HG03575 (cell line): ENCODE data around the gene USP17L27.
"Not testable (repeated sequence)": the region's sequence is repeated elsewhere in the genome, so short reads cannot be mapped to it uniquely, and the experiment has no call there.

Experiments used
- ATAC-seq: cut with Tn5 transposase; IDR thresholded peaks from one replicate; pipeline ENCODE4 v1.9.1; 2021; ENCODE audit not compliant: unreplicated experiment, insufficient number of reproducible peaks, low FRiP score; ENCODE audit errors: extremely low read depth

The USP17L27 gene, protein sequence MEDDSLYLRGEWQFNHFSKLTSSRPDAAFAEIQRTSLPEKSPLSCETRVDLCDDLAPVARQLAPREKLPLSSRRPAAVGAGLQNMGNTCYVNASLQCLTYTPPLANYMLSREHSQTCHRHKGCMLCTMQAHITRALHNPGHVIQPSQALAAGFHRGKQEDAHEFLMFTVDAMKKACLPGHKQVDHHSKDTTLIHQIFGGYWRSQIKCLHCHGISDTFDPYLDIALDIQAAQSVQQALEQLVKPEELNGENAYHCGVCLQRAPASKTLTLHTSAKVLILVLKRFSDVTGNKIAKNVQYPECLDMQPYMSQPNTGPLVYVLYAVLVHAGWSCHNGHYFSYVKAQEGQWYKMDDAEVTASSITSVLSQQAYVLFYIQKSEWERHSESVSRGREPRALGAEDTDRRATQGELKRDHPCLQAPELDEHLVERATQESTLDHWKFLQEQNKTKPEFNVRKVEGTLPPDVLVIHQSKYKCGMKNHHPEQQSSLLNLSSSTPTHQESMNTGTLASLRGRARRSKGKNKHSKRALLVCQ

GRCh38 chr4:9343848-9344247 lies at the start of gene USP17L27:
Gene USP17L27 (plus strand): TSS chr4:9344148. CDS start chr4:9344148, 0 bp downstream.
- not testable (repeated sequence) for ATAC-seq

GRCh38 chr4:9324191-9324590 lies 19.8 kb upstream of the USP17L27 start:
- ATAC-seq, result not testable (repeated sequence)

DNA sequence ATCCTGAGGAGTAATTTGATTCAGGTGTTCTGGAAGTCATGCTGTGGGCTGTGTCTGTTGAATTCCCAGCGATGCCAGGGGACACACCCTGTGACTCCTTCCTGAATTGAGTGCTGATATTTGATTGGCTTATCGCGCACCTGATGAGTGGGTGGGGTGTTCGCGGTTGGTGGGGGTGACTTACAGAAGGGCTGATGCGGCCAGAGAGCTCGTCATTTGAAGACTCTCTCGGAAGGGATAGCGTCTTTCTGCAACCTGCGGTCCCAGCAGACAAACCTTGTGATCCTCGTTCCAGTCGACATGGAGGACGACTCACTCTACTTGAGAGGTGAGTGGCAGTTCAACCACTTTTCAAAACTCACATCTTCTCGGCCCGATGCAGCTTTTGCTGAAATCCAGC lies 19.1 kb upstream of the USP17L27 start, which contains the start of gene USP17L24:
USP17L24 (plus strand) TSS at position 301 of the 400 bp plus-strand sequence; CDS start at position 301, 0 bp downstream.
- not testable (repeated sequence) for ATAC-seq

- not testable (repeated sequence) for ATAC-seq
Measured at GRCh38 chr4:9329611-9330010, 14.3 kb upstream of the USP17L27 start, which contains the start of gene USP17L25. Gene USP17L25 (plus strand): TSS chr4:9329911. CDS start chr4:9329911, 0 bp downstream.

DNA sequence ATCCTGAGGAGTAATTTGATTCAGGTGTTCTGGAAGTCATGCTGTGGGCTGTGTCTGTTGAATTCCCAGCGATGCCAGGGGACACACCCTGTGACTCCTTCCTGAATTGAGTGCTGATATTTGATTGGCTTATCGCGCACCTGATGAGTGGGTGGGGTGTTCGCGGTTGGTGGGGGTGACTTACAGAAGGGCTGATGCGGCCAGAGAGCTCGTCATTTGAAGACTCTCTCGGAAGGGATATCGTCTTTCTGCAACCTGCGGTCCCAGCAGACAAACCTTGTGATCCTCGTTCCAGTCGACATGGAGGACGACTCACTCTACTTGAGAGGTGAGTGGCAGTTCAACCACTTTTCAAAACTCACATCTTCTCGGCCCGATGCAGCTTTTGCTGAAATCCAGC lies 9.6 kb upstream of the USP17L27 start, which contains the start of gene USP17L26:
USP17L26 (plus strand) TSS at position 301 of the 400 bp plus-strand sequence; CDS start at position 301, 0 bp downstream.
- ATAC-seq, result not testable (repeated sequence)

- ATAC-seq, result not testable (repeated sequence)
Measured at GRCh38 chr4:9339103-9339502, 4.8 kb upstream of the USP17L27 start, which contains the start of gene USP17L5. Gene USP17L5 (plus strand): TSS chr4:9339403. CDS start chr4:9339403, 0 bp downstream.

DNA sequence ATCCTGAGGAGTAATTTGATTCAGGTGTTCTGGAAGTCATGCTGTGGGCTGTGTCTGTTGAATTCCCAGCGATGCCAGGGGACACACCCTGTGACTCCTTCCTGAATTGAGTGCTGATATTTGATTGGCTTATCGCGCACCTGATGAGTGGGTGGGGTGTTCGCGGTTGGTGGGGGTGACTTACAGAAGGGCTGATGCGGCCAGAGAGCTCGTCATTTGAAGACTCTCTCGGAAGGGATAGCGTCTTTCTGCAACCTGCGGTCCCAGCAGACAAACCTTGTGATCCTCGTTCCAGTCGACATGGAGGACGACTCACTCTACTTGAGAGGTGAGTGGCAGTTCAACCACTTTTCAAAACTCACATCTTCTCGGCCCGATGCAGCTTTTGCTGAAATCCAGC lies 4.6 kb downstream of the USP17L27 start, which contains the start of gene USP17L28:
USP17L28 (plus strand) TSS at position 301 of the 400 bp plus-strand sequence; CDS start at position 301, 0 bp downstream.
- not testable (repeated sequence) for ATAC-seq

- not testable (repeated sequence) for ATAC-seq
Measured at GRCh38 chr4:9350866-9351265, 6.9 kb downstream of the USP17L27 start.

DNA sequence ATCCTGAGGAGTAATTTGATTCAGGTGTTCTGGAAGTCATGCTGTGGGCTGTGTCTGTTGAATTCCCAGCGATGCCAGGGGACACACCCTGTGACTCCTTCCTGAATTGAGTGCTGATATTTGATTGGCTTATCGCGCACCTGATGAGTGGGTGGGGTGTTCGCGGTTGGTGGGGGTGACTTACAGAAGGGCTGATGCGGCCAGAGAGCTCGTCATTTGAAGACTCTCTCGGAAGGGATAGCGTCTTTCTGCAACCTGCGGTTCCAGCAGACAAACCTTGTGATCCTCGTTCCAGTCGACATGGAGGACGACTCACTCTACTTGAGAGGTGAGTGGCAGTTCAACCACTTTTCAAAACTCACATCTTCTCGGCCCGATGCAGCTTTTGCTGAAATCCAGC lies 9.4 kb downstream of the USP17L27 start, which contains the start of gene USP17L29:
USP17L29 (plus strand) TSS at position 301 of the 400 bp plus-strand sequence; CDS start at position 301, 0 bp downstream.
- not testable (repeated sequence) for ATAC-seq

DNA sequence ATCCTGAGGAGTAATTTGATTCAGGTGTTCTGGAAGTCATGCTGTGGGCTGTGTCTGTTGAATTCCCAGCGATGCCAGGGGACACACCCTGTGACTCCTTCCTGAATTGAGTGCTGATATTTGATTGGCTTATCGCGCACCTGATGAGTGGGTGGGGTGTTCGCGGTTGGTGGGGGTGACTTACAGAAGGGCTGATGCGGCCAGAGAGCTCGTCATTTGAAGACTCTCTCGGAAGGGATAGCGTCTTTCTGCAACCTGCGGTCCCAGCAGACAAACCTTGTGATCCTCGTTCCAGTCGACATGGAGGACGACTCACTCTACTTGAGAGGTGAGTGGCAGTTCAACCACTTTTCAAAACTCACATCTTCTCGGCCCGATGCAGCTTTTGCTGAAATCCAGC lies 18.9 kb downstream of the USP17L27 start, which contains the start of gene USP17L30:
USP17L30 (plus strand) TSS at position 301 of the 400 bp plus-strand sequence; CDS start at position 301, 0 bp downstream.
- ATAC-seq, result not testable (repeated sequence)

- ATAC-seq, result not testable (repeated sequence)
Measured at GRCh38 chr4:9379881-9380280, 35.9 kb downstream of the USP17L27 start.

DNA sequence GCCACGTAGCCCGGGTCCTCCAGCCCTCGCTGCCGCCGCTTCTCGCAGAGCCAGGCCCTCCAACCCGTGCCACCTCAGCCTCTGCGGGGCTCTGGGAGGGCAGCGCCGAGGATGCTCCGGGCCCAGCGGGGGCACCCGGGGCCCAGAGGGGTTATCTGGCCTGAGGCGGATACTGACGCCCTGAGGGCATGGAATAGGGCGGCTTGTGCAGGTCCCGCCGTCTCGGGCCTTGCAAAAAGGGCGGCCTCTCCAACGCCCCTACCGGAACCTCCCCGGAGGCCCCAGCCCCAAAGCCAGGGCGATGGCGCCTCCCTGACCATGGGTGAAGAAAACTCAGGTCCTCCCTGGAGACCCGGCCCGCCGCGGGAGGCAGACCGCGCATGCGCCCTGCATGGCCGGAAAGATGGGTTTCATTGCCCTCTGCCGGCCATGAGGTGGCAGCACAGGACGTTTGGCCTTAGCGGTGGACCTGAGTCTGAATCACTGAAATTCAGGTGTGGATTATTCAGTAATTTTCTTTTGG lies 37.1 kb downstream of the USP17L27 start:
- ATAC-seq, result not testable (repeated sequence)

DNA sequence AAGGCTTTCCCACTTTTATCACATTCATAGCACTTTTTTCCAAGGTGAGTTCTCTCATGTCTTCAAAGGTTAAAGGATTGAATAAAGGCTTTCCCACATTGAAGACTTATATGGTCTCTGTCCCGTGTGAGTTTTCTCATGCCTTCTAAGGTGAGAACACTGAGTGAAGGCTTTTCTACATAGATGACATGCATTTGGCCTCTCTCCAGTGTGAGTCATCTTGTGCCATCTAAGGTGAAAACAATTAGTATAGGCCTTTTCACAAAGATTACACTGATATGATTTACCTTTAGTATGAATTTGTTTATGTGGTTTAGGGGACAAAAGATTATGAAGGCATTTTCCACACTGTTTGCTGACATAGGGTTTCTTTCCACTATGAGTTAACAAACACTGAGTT lies 40.2 kb downstream of the USP17L27 start:
- ATAC-seq, result no peak

GRCh38 chr4:9389001-9389400 lies 45.1 kb downstream of the USP17L27 start:
- not testable (repeated sequence) for ATAC-seq
